Skeletal muscle tissue (tissue), 5 donors: ENCODE data around the gene LAMP2. TPM values are rescaled to one million over a fixed set of nuclear protein-coding genes. Genes with fewer than 3 reads are reported as not detected.

Experiments
- H3K27ac ChIP-seq: one replicate; pipeline ENCODE4 v1.7.0; 2013; ENCODE audit warnings: mild to moderate bottlenecking, low read depth, low read length, inconsistent platforms
- H3K27me3 ChIP-seq, 3 donors: one replicate each; pipeline ENCODE4 v1.7.0; 2013; ENCODE audit warnings: low read length in 3 of 3; ENCODE audit not compliant: control insufficient read depth in 3 of 3, insufficient read depth in 3 of 3
- H3K36me3 ChIP-seq, 3 donors: one replicate each; pipeline ENCODE4 v1.7.0; 2013; ENCODE audit warnings: low read length in 3 of 3; ENCODE audit not compliant: control insufficient read depth in 3 of 3, insufficient read depth in 3 of 3
- H3K4me1 ChIP-seq, 3 donors: one replicate each; pipeline ENCODE4 v1.7.0; 2013; ENCODE audit warnings: low read length in 3 of 3, mild to moderate bottlenecking in 3 of 3; ENCODE audit not compliant: control insufficient read depth in 3 of 3, insufficient read depth in 3 of 3
- H3K4me3 ChIP-seq, 3 donors: one replicate each; pipeline ENCODE4 v1.7.0; 2013; ENCODE audit warnings: low read length in 3 of 3
- H3K9ac ChIP-seq, 3 donors: one replicate each; pipeline ENCODE4 v1.7.0; 2013; ENCODE audit warnings: low read length in 3 of 3, mild to moderate bottlenecking in 3 of 3, moderate library complexity in 2 of 3, low read depth in 1 of 3
- H3K9me3 ChIP-seq, 3 donors: one replicate each; pipeline ENCODE4 v1.7.0; 2013; ENCODE audit warnings: low read length in 3 of 3; ENCODE audit not compliant: control insufficient read depth in 3 of 3
- small RNA-seq: library from RNA; depleted of rRNA; stranded (forward); fragments of <200 nt; gene quantifications from one replicate; pipeline ENCODE3, GENCODE V24; 2014
- total RNA-seq: library from RNA; depleted of rRNA; stranded (reverse); fragments of >200 nt; gene quantifications from one replicate; pipeline ENCODE4 v1.2.3, GENCODE V29; 2014
- donor health status: Osteomylitis.

The LAMP2 gene
- total RNA-seq, 1 donor from 2014 or later, result 83.0 TPM

GRCh38 chrX:120378570-120378969 lies 90.5 kb downstream of the LAMP2 start:
- no peaks in the 10 kb centered on the region for H3K9me3 ChIP-seq
- H3K9ac ChIP-seq, result no peak overlapping the region
- peaks cover 0 to 5% (median 3%) of the 10 kb centered on the region in 3 donors for H3K36me3 ChIP-seq
- no peak overlapping the region for H3K27ac ChIP-seq
- no peaks in the 10 kb centered on the region for H3K27me3 ChIP-seq
- H3K4me3 ChIP-seq, result no peak overlapping the region
- peaks cover 2 to 11% (median 9%) of the 10 kb centered on the region in 3 donors for H3K4me1 ChIP-seq

Small RNA genes within 50 kb of the gene (small RNA-seq; reads per million reads assigned to genes)
- gene RNU7-37P, result not detected

Other genes starting within 250 kb of the LAMP2 start
- gene ZBTB33, start 218.5 kb downstream of the LAMP2 start, total RNA-seq, result 10.4 TPM
- gene TMEM255A, start 157.8 kb downstream of the LAMP2 start, total RNA-seq, result 3.1 TPM
- gene ATP1B4, start 107.2 kb downstream of the LAMP2 start, total RNA-seq, result 220 TPM
- 17.7 TPM for gene CUL4B, start 91.7 kb upstream of the LAMP2 start, total RNA-seq
- 25.1 TPM for gene MCTS1, start 134.8 kb upstream of the LAMP2 start, total RNA-seq
- 16.2 TPM for gene C1GALT1C1, start 160.8 kb upstream of the LAMP2 start, total RNA-seq